H1 (cell line): ENCODE measurements around the gene HCAR1. TPM values are rescaled to one million over a fixed set of nuclear protein-coding genes. Genes with fewer than 3 reads are reported as not detected.

Experiments used
- CTCF ChIA-PET: fragments of 300-600 bp; sonication (Branson Sonifier 250); formaldehyde crosslinking; loops from one replicate; lab custom pipeline; 2021; ENCODE audit not compliant: partially characterized antibody; lab: Charles Lee
- POLR2A ChIA-PET: fragments of 300-600 bp; sonication (Branson Sonifier 250); formaldehyde crosslinking; loops from one replicate; lab custom pipeline; 2021; ENCODE audit warnings: inconsistent platforms; ENCODE audit not compliant: partially characterized antibody; lab: Charles Lee
- DNase-seq, 2 experiments: peaks; one replicate each; pipeline versions ENCODE4 v3.0.0 to v3.0.0-alpha.2; 2010 to 2022; ENCODE audit warnings: low spot score in 2 of 2, low read depth in 1 of 2, mixed read lengths in 1 of 2
- FAIRE-seq: peaks from 2 replicates; lab custom pipeline; 2011; peaks lifted over from hg19 to GRCh38; lab: Jason Lieb, UNC
- H2AFZ ChIP-seq: 2 replicates; pipeline ENCODE4 v1.8.1; 2012; ENCODE audit warnings: low read length, inconsistent platforms
- H2AK5ac ChIP-seq: 2 replicates; pipeline ENCODE4 v1.6.1; 2013; ENCODE audit warnings: low read depth, low read length
- H2BK120ac ChIP-seq: replicated peaks from 2 replicates; pipeline ENCODE3; 2013; ENCODE audit warnings: low read depth, low read length, inconsistent platforms
- H2BK12ac ChIP-seq: 2 replicates; pipeline ENCODE4 v1.6.1; 2013; ENCODE audit warnings: low read depth, low read length
- H2BK15ac ChIP-seq: 2 replicates; pipeline ENCODE4 v1.6.1; 2013; ENCODE audit warnings: low read length
- H2BK20ac ChIP-seq: 2 replicates; pipeline ENCODE4 v1.6.1; 2013; ENCODE audit warnings: low read length
- H2BK5ac ChIP-seq: 2 replicates; pipeline ENCODE4 v1.6.1; 2013; ENCODE audit warnings: low read depth, low read length
- H3K14ac ChIP-seq: 2 replicates; pipeline ENCODE4 v1.6.1; 2013; ENCODE audit warnings: inconsistent platforms; ENCODE audit not compliant: insufficient read length
- H3K18ac ChIP-seq: 2 replicates; pipeline ENCODE4 v1.6.1; 2013; ENCODE audit warnings: low read length; ENCODE audit errors: extremely low read depth
- H3K23ac ChIP-seq: 2 replicates; pipeline ENCODE4 v1.6.1; 2013; ENCODE audit warnings: inconsistent platforms; ENCODE audit not compliant: insufficient read length
- H3K23me2 ChIP-seq: 2 replicates; pipeline ENCODE4 v1.6.1; 2013; ENCODE audit warnings: low read depth, low read length
- H3K27ac ChIP-seq: 2 replicates; pipeline ENCODE4 v1.6.1; 2011; ENCODE audit warnings: low read depth, low read length, inconsistent platforms
- H3K27me3 ChIP-seq, 4 experiments: replicated peaks in 1 of 4; 1 replicate in 1 of 4; 2 replicates in 3 of 4; pipeline versions ENCODE4 v1.6.1 to v1.8.1; 2011 to 2013; ENCODE audit warnings: low read length in 3 of 4, mild to moderate bottlenecking in 3 of 4, inconsistent platforms in 2 of 4, mixed read lengths in 2 of 4, moderate library complexity in 1 of 4; ENCODE audit not compliant: control insufficient read depth in 3 of 4, insufficient read depth in 3 of 4; ENCODE audit errors: extremely low read depth in 1 of 4
- H3K36me3 ChIP-seq, 4 experiments: 2 replicates each; pipeline versions ENCODE4 v1.6.1 to v1.8.1; 2011 to 2013; ENCODE audit warnings: mild to moderate bottlenecking in 4 of 4, low read length in 3 of 4, moderate library complexity in 2 of 4, control low read depth in 1 of 4, inconsistent platforms in 1 of 4; ENCODE audit not compliant: insufficient read depth in 4 of 4, control insufficient read depth in 2 of 4
- H3K4ac ChIP-seq: replicated peaks from 2 replicates; pipeline ENCODE3; 2013; ENCODE audit warnings: low read length, low read depth, mixed read lengths, inconsistent platforms; ENCODE audit not compliant: insufficient read length
- H3K4me1 ChIP-seq, 4 experiments: replicated peaks in 1 of 4; 1 replicate in 1 of 4; 2 replicates in 3 of 4; pipeline versions ENCODE4 v1.6.1 to v1.8.1; 2011 to 2013; ENCODE audit warnings: low read length in 3 of 4, inconsistent platforms in 2 of 4, mixed read lengths in 1 of 4; ENCODE audit not compliant: insufficient read depth in 4 of 4, control insufficient read depth in 3 of 4
- H3K4me2 ChIP-seq, 2 experiments: 2 replicates each; pipeline versions ENCODE4 v1.6.1 to v1.8.1; 2011 to 2013; ENCODE audit warnings: low read depth in 2 of 2, low read length in 2 of 2, control low read depth in 1 of 2, inconsistent platforms in 1 of 2, mild to moderate bottlenecking in 1 of 2; ENCODE audit not compliant: insufficient read depth in 1 of 2
- H3K4me3 ChIP-seq, 4 experiments: fragments of 200-600, 300-600 bp in 1 of 4; sonication (generic), shearing (Covaris generic), sonication (Bioruptor Twin) in 1 of 4; 2 replicates each; pipeline versions ENCODE4 v1.5.1 to v1.8.1; 2011 to 2016; ENCODE audit warnings: low read length in 4 of 4, low read depth in 3 of 4, control low read depth in 2 of 4, inconsistent platforms in 2 of 4, mild to moderate bottlenecking in 2 of 4, mixed read lengths in 1 of 4, moderate library complexity in 1 of 4; ENCODE audit not compliant: insufficient read depth in 2 of 4; ENCODE audit errors: extremely low read depth in 1 of 4
- H3K56ac ChIP-seq: replicated peaks from 2 replicates; pipeline ENCODE3; 2013; ENCODE audit warnings: low read depth, mild to moderate bottlenecking, mixed read lengths, low read length, inconsistent platforms; ENCODE audit not compliant: insufficient read length
- H3K79me1 ChIP-seq: 2 replicates; pipeline ENCODE4 v1.6.1; 2013; ENCODE audit warnings: low read depth, low read length, control low read depth
- H3K79me2 ChIP-seq, 2 experiments: 2 replicates each; pipeline versions ENCODE4 v1.6.1 to v1.8.1; 2012 to 2013; ENCODE audit warnings: low read length in 2 of 2, mild to moderate bottlenecking in 2 of 2, inconsistent platforms in 1 of 2; ENCODE audit not compliant: insufficient read depth in 2 of 2, control insufficient read depth in 1 of 2
- H3K9ac ChIP-seq, 4 experiments: replicated peaks in 1 of 4; 1 replicate in 1 of 4; 2 replicates in 3 of 4; pipeline versions ENCODE4 v1.6.1 to v1.8.1; 2011 to 2013; ENCODE audit warnings: low read depth in 3 of 4, low read length in 3 of 4, control low read depth in 2 of 4, mild to moderate bottlenecking in 2 of 4, moderate library complexity in 2 of 4, inconsistent platforms in 1 of 4; ENCODE audit errors: extremely low read depth in 1 of 4
- H3K9me3 ChIP-seq, 2 experiments: 2 replicates each; pipeline versions ENCODE4 v1.6.1 to v1.8.1; 2012 to 2013; ENCODE audit warnings: mild to moderate bottlenecking in 2 of 2, moderate library complexity in 2 of 2, control low read depth in 1 of 2, inconsistent platforms in 1 of 2, low read depth in 1 of 2, low read length in 1 of 2, mixed read lengths in 1 of 2; ENCODE audit not compliant: insufficient read depth in 2 of 2
- H4K20me1 ChIP-seq, 2 experiments: replicated peaks in 1 of 2; 2 replicates each; pipeline versions ENCODE3 to v1.8.1; 2011 to 2013; ENCODE audit warnings: inconsistent platforms in 2 of 2, low read length in 2 of 2, mild to moderate bottlenecking in 1 of 2; ENCODE audit not compliant: insufficient read depth in 2 of 2, control insufficient read depth in 1 of 2
- H4K5ac ChIP-seq: 2 replicates; pipeline ENCODE4 v1.6.1; 2013; ENCODE audit warnings: low read length, low read depth, mixed read lengths, inconsistent platforms; ENCODE audit not compliant: insufficient read length
- H4K8ac ChIP-seq: 2 replicates; pipeline ENCODE4 v1.8.0; 2013; ENCODE audit warnings: mild to moderate bottlenecking, moderate library complexity, low read length, inconsistent platforms; ENCODE audit not compliant: insufficient read depth; ENCODE audit errors: extremely low read depth
- H4K91ac ChIP-seq: replicated peaks from 2 replicates; pipeline ENCODE3; 2013; ENCODE audit warnings: low read length, mixed read lengths, inconsistent platforms; ENCODE audit not compliant: insufficient read length
- JUND ChIP-seq: IDR thresholded peaks from 2 replicates; pipeline ENCODE4 v1.6.1; 2011; ENCODE audit warnings: mild to moderate bottlenecking, improper control_type of control experiment, low read length
- KDM5A ChIP-seq: fragments of 200-600 bp; IDR thresholded peaks from 2 replicates; pipeline ENCODE4 v1.7.1; 2012; ENCODE audit warnings: mild to moderate bottlenecking, low read length, inconsistent platforms, mixed read lengths
- NRF1 ChIP-seq: IDR thresholded peaks from 2 replicates; pipeline ENCODE4 v1.6.1; 2011; ENCODE audit warnings: mild to moderate bottlenecking, low read depth, low read length, improper control_type of control experiment
- RNF2 ChIP-seq: fragments of 200-900, 300-1000 bp; sonication (generic); IDR thresholded peaks from 2 replicates; pipeline ENCODE4 v1.7.1; 2016; ENCODE audit warnings: borderline replicate concordance, low read depth, mild to moderate bottlenecking, antibody characterized with exemption, low read length; ENCODE audit not compliant: poor library complexity, severe bottlenecking; ENCODE audit errors: missing control alignments
- WGBS, 2 experiments: shearing (Covaris generic) in 1 of 2; methylation state at CpG; one replicate each; pipeline versions ENCODE4 v1.1.6 to v1.1.7; 2013 to 2015; ENCODE audit warnings: low lambda C conversion rate in 2 of 2, mixed read lengths in 2 of 2, inconsistent platforms in 1 of 2, low coverage in 1 of 2, missing lambda C conversion rate in 1 of 2; ENCODE audit not compliant: insufficient replicate concordance in 2 of 2, insufficient coverage in 1 of 2, insufficient read length in 1 of 2; ENCODE audit errors: extremely low coverage in 1 of 2, missing lambda C conversion rate in 1 of 2; 5-methylcytosine and 5-hydroxymethylcytosine counted together
- polyA plus RNA-seq, 7 experiments: library from polyadenylated mRNA; depleted of rRNA in 3 of 7; stranded (reverse) in 5 of 7; unstranded in 2 of 7; fragments of >200 nt in 5 of 7; fragments of 200-250 nt in 2 of 7; gene quantifications; 1 replicate in 5 of 7; 2 replicates in 1 of 7; 4 replicates in 1 of 7; pipeline versions ENCODE4 v1.2.1 to v1.2.3, GENCODE V29; 2011 to 2013; ENCODE audit warnings: missing spikeins in 2 of 7, mixed read lengths in 2 of 7
- total RNA-seq: library from RNA; stranded (reverse); fragmentation: NEBNext Ultra II Directional; extraction: Animal tissue kit (Norgen Biotek cat#: 25700); gene quantifications from 2 replicates; pipeline ENCODE4 v1.2.1, GENCODE V29; 2021

Gene HCAR1
- total and polyA plus RNA-seq, 2 of the 8 experiments (the other 6 are each of a cell fraction or from before 2014, with no cell fraction given), result 0.02 TPM; not detected in 1

DNA sequence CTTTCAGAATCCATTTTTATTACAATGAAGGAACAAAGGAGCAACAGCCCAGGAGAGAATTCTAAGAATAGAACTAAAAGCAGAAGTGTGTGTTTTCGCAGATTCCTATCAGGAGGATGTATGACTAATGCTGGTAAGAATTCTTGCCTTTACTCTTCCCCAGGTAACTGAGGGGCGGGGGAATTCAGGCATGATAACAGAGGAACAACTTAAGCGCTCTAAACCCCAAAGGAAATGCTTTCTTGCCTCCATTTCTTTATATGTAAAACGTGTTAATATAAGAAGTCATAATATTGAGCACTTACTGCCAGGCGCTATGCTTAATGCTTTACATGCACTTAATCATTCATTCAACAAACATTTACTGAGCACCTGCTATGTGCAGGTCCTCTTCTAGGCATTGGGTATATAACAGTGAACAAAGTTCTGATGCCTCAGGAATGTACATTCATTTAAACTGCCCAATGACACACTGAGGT lies 4.5 kb downstream of the HCAR1 start:
- H3K36me3 ChIP-seq, result no peaks in the 10 kb centered on the region
- no peak overlapping the region for H3K18ac ChIP-seq
- H3K79me1 ChIP-seq, result no peaks in the 10 kb centered on the region
- no peak overlapping the region for H3K4ac ChIP-seq
- H2AFZ ChIP-seq, result no peak overlapping the region; the same call in 1 of the 2 replicates
- H2BK120ac ChIP-seq, result no peak overlapping the region
- H3K9ac ChIP-seq, result no peak overlapping the region
- H4K8ac ChIP-seq, result no peak overlapping the region
- H4K91ac ChIP-seq, result no peak overlapping the region
- no peak overlapping the region for H2BK15ac ChIP-seq
- no peak overlapping the region for H2AK5ac ChIP-seq
- H3K79me2 ChIP-seq, result no peaks in the 10 kb centered on the region
- no peaks in the 10 kb centered on the region; a peak in 1 of 7 replicates for H3K27me3 ChIP-seq
- H3K23ac ChIP-seq, result no peak overlapping the region
- H3K27ac ChIP-seq, result no peak overlapping the region
- TF ChIP-seq JUND (0 out of 2 replicates have a peak, but pooled peaks have one; percentile 65), KDM5A (no peak), RNF2 (no peak), NRF1 (no peak)
- TF ChIP-seq, all 59 proteins: peak for 1
- ChIA-PET POLR2A (no interaction called here), CTCF (interaction anchor here (0.6 to 1.7 kb wide), 3 partner anchors 8 to 44 kb away, joined by 3 to 7 read pairs (median 4); no protein-coding TSS in a partner anchor)
- 43% methylated on average over 5 of the region's 5 CpGs; no CpG with 5 or more reads in 1 of the 2 experiments for WGBS, 2 experiments
- DNase-seq (peak in 1 of 2 experiments; percentile 46), FAIRE-seq (no peak)
- no peak overlapping the region for H2BK5ac ChIP-seq
- H3K56ac ChIP-seq, result no peak overlapping the region
- H3K4me1 ChIP-seq, result no peaks in the 10 kb centered on the region; a peak in 1 of 7 replicates
- no peak overlapping the region for H3K14ac ChIP-seq
- no peak overlapping the region for H2BK12ac ChIP-seq
- H2BK20ac ChIP-seq, result no peak overlapping the region
- no peak overlapping the region for H4K5ac ChIP-seq
- no peak overlapping the region for H3K4me3 ChIP-seq
- H3K4me2 ChIP-seq, result 0 out of 4 replicates have a peak overlapping the region, but pooled peaks of 1 of the 2 experiments have one; percentile 5
- no peaks in the 10 kb centered on the region for H4K20me1 ChIP-seq
- H3K9me3 ChIP-seq, result no peaks in the 10 kb centered on the region
- no peaks in the 10 kb centered on the region; the same call in 1 of the 2 replicates for H3K23me2 ChIP-seq
